Neural crest cell (in vitro differentiated cells): ENCODE measurements around the gene GCNT4. TPM values are rescaled to one million over a fixed set of nuclear protein-coding genes. Genes with fewer than 3 reads are reported as not detected.

Experiments used
- DNase-seq: peaks from one replicate; pipeline ENCODE4 v3.0.0; 2021; ENCODE audit warnings: low read depth, mixed read lengths, low spot score
- H3K27ac Mint-ChIP-seq: one replicate; pipeline ENCODE4 v1.8.0; 2021; ENCODE audit warnings: mild to moderate bottlenecking, mixed read lengths; ENCODE audit not compliant: unreplicated experiment
- H3K27me3 Mint-ChIP-seq: 2 replicates; pipeline ENCODE4 v1.8.0; 2021; ENCODE audit warnings: low read depth, mild to moderate bottlenecking, mixed read lengths
- H3K36me3 Mint-ChIP-seq: 2 replicates; pipeline ENCODE4 v1.8.0; 2021; ENCODE audit warnings: low read depth, mild to moderate bottlenecking, mixed read lengths
- H3K4me1 Mint-ChIP-seq: 2 replicates; pipeline ENCODE4 v1.8.0; 2021; ENCODE audit warnings: mixed read lengths
- H3K4me3 Mint-ChIP-seq: one replicate; pipeline ENCODE4 v1.8.0; 2021; ENCODE audit warnings: mild to moderate bottlenecking, mixed read lengths
- H3K9me3 Mint-ChIP-seq: 2 replicates; pipeline ENCODE4 v1.8.0; 2021; ENCODE audit warnings: mixed read lengths
- CTCF ChIP-seq: fragments of 200-600 bp; sonication (generic); conservative IDR thresholded peaks from 2 replicates; pipeline ENCODE4 v1.5.0; 2021; ENCODE audit warnings: antibody characterized with exemption, mild to moderate bottlenecking
- total RNA-seq: library from RNA; stranded (reverse); gene quantifications from 2 replicates; pipeline ENCODE4 v1.2.1, GENCODE V29; 2021

The GCNT4 gene
- total RNA-seq, 1 donor from 2014 or later, result 0.56 TPM

- TF ChIP-seq CTCF, result no peak
- no peaks in the 10 kb centered on the region for H3K27me3 Mint-ChIP-seq
- no peak for DNase-seq
- peaks cover 5% of the 10 kb centered on the region for H3K9me3 Mint-ChIP-seq
- H3K4me3 Mint-ChIP-seq, result no peak overlapping the region
- no peaks in the 10 kb centered on the region for H3K36me3 Mint-ChIP-seq
- no peak overlapping the region for H3K27ac Mint-ChIP-seq
- H3K4me1 Mint-ChIP-seq, result no peaks in the 10 kb centered on the region
These were observed 39.6 kb downstream of the GCNT4 start for GRCh38 chr5:75012748-75013147.

- DNase-seq, result no peak
- Mint-ChIP-seq H3K9me3 (peaks cover 8% of the 10 kb centered on the region), H3K36me3 (peaks cover 2% of the 10 kb centered on the region), H3K4me1 (peaks cover 3% of the 10 kb centered on the region), H3K4me3 (no peak overlapping the region), H3K27me3 (no peaks in the 10 kb centered on the region), H3K27ac (no peak overlapping the region)
- no peak for TF ChIP-seq CTCF
These were observed 41.5 kb downstream of the GCNT4 start for GRCh38 chr5:75010838-75011237.

GRCh38 chr5:75009556-75010345, 42.6 kb downstream of the GCNT4 start:
- Mint-ChIP-seq H3K4me1 (peaks cover 3% of the 10 kb centered on the region), H3K4me3 (no peak overlapping the region), H3K27ac (no peak overlapping the region), H3K27me3 (no peaks in the 10 kb centered on the region), H3K9me3 (peaks cover 11% of the 10 kb centered on the region), H3K36me3 (peaks cover 6% of the 10 kb centered on the region)
- TF ChIP-seq CTCF, result no peak
- DNase-seq, result no peak

- no peak overlapping the region for H3K4me3 Mint-ChIP-seq
- H3K9me3 Mint-ChIP-seq, result peaks cover 13% of the 10 kb centered on the region
- no peak for DNase-seq
- no peaks in the 10 kb centered on the region for H3K27me3 Mint-ChIP-seq
- peaks cover 3% of the 10 kb centered on the region for H3K4me1 Mint-ChIP-seq
- no peak overlapping the region for H3K27ac Mint-ChIP-seq
- peaks cover 8% of the 10 kb centered on the region for H3K36me3 Mint-ChIP-seq
- no peak for TF ChIP-seq CTCF
These were observed 45.2 kb downstream of the GCNT4 start for GRCh38 chr5:75006865-75007822.

GRCh38 chr5:75005561-75005960, 46.8 kb downstream of the GCNT4 start:
- TF ChIP-seq CTCF, result no peak
- no peak overlapping the region for H3K27ac Mint-ChIP-seq
- H3K9me3 Mint-ChIP-seq, result peaks cover 12% of the 10 kb centered on the region
- no peak for DNase-seq
- H3K4me1 Mint-ChIP-seq, result peaks cover 3% of the 10 kb centered on the region
- H3K27me3 Mint-ChIP-seq, result no peaks in the 10 kb centered on the region
- no peak overlapping the region for H3K4me3 Mint-ChIP-seq
- H3K36me3 Mint-ChIP-seq, result peaks cover 8% of the 10 kb centered on the region

Other genes starting within 250 kb of the GCNT4 start
- gene FAM169A, start 186.2 kb downstream of the GCNT4 start, total RNA-seq, result 11.6 and 13.6 TPM in 2 replicates
- 0.39 and 0.51 TPM in 2 replicates for gene ANKRD31, start 184.3 kb upstream of the GCNT4 start, total RNA-seq